Neural crest cell (in vitro differentiated cells): Measurements from ENCODE around the gene CCDC148. TPM values are rescaled to one million over a fixed set of nuclear protein-coding genes. Genes with fewer than 3 reads are reported as not detected.

Source experiments
- DNase-seq: peaks from one replicate; pipeline ENCODE4 v3.0.0; 2021; ENCODE audit warnings: low read depth, mixed read lengths, low spot score
- H3K27ac Mint-ChIP-seq: one replicate; pipeline ENCODE4 v1.8.0; 2021; ENCODE audit warnings: mild to moderate bottlenecking, mixed read lengths; ENCODE audit not compliant: unreplicated experiment
- H3K27me3 Mint-ChIP-seq: 2 replicates; pipeline ENCODE4 v1.8.0; 2021; ENCODE audit warnings: low read depth, mild to moderate bottlenecking, mixed read lengths
- H3K36me3 Mint-ChIP-seq: 2 replicates; pipeline ENCODE4 v1.8.0; 2021; ENCODE audit warnings: low read depth, mild to moderate bottlenecking, mixed read lengths
- H3K4me1 Mint-ChIP-seq: 2 replicates; pipeline ENCODE4 v1.8.0; 2021; ENCODE audit warnings: mixed read lengths
- H3K4me3 Mint-ChIP-seq: one replicate; pipeline ENCODE4 v1.8.0; 2021; ENCODE audit warnings: mild to moderate bottlenecking, mixed read lengths
- H3K9me3 Mint-ChIP-seq: 2 replicates; pipeline ENCODE4 v1.8.0; 2021; ENCODE audit warnings: mixed read lengths
- total RNA-seq: library from RNA; stranded (reverse); gene quantifications from 2 replicates; pipeline ENCODE4 v1.2.1, GENCODE V29; 2021
- TF ChIP-seq, protein P1 (sequence below): fragments of 200-600 bp; sonication (generic); conservative IDR thresholded peaks from 2 replicates; pipeline ENCODE4 v1.5.0; 2021; ENCODE audit warnings: antibody characterized with exemption, mild to moderate bottlenecking

The CCDC148 gene
- total RNA-seq, 1 donor from 2014 or later: 1.8 TPM

DNA sequence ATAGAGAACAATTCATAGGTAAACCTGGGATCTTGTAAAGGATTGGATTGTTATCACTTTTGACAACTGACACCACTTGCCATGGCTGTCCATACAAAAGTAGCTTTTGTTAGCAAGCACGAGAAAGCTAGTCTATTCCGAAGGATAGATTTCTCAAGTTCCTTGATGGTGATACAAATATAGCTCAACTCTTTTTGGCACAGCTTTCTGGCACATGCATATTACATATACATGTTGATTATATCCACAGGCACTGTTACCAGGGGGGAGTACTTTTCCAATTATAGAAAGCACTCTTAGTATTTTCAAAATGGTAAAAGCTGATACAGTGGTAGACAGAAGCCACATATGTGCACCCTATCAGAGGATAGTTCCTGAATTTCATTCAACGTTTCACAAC is 186.0 kb downstream of the CCDC148 start:
- Mint-ChIP-seq H3K27me3 (peaks cover 13% of the 10 kb centered on the region), H3K9me3 (no peaks in the 10 kb centered on the region), H3K4me1 (no peaks in the 10 kb centered on the region), H3K36me3 (no peaks in the 10 kb centered on the region), H3K4me3 (no peak overlapping the region), H3K27ac (no peak overlapping the region)
- TF ChIP-seq, protein P1, sequence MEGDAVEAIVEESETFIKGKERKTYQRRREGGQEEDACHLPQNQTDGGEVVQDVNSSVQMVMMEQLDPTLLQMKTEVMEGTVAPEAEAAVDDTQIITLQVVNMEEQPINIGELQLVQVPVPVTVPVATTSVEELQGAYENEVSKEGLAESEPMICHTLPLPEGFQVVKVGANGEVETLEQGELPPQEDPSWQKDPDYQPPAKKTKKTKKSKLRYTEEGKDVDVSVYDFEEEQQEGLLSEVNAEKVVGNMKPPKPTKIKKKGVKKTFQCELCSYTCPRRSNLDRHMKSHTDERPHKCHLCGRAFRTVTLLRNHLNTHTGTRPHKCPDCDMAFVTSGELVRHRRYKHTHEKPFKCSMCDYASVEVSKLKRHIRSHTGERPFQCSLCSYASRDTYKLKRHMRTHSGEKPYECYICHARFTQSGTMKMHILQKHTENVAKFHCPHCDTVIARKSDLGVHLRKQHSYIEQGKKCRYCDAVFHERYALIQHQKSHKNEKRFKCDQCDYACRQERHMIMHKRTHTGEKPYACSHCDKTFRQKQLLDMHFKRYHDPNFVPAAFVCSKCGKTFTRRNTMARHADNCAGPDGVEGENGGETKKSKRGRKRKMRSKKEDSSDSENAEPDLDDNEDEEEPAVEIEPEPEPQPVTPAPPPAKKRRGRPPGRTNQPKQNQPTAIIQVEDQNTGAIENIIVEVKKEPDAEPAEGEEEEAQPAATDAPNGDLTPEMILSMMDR: no peak
- no peak for DNase-seq

DNA sequence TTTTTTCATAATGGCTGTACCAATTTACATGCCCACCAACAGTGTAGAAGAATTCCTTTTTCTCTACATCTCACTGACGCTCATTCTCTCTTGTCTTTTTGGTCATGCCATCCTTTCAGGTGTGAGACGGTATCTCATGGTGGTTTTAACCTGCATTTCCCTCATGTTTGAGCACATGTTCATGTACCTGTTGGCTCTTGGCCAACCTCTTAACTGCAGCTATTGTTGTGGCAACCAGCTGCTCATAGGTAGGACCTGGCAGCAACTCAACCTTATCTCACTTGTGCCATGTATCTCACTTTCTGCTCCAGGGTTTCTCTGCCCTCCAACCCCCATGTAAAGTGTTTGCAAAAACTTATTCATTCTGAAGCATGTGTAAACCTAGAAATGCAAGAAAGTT is 187.4 kb downstream of the CCDC148 start:
- Mint-ChIP-seq H3K9me3 (no peaks in the 10 kb centered on the region), H3K4me3 (no peak overlapping the region), H3K4me1 (no peaks in the 10 kb centered on the region), H3K27ac (no peak overlapping the region), H3K27me3 (peaks cover 13% of the 10 kb centered on the region), H3K36me3 (no peaks in the 10 kb centered on the region)
- DNase-seq: no peak
- TF ChIP-seq, protein P1: no peak

DNA sequence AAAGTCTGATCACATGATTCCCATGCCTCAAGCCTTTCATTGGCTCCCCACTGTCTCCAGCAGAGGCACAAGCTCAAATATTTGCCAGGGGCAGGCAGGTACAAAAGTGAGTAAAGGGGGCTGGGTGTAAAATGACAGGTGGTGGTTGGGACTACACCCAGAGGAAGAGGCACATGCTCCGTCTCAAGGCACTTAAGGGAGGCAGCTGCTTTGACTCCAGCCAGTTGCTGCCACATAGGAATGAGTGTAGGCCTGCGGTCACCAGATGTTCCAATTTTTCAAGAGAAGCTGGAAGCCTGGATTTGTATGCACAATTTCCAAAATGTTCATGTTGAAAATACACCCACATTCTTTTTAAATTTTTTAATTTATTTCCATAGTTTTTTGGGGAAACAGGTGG is 190.4 kb downstream of the CCDC148 start:
- Mint-ChIP-seq H3K27ac (no peak overlapping the region), H3K36me3 (no peaks in the 10 kb centered on the region), H3K9me3 (peaks cover 9% of the 10 kb centered on the region), H3K4me3 (no peak overlapping the region), H3K27me3 (no peaks in the 10 kb centered on the region), H3K4me1 (no peaks in the 10 kb centered on the region)
- DNase-seq: no peak
- TF ChIP-seq, protein P1: no peak

DNA sequence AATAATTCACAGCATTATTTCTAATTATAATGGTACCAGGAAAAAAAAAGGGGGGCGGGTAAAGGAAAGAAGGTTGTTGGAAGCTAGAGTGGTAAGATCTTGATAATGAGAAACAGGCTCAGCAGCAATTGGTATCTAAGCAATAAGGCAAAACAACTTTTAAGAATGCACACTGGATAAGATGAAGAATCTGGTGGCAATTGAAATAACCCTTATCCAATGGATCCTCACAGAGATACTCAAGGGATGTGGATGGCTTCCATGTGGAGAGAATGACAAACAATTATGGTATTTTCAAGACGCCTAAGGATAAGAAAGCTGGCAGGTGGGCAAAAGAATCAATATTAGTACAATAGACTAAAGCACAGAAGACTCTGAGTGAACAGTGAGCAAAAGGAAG is 201.3 kb downstream of the CCDC148 start:
- peaks cover 14% of the 10 kb centered on the region for H3K4me1 Mint-ChIP-seq
- no peaks in the 10 kb centered on the region for H3K27me3 Mint-ChIP-seq
- no peaks in the 10 kb centered on the region for H3K36me3 Mint-ChIP-seq
- H3K4me3 Mint-ChIP-seq: no peak overlapping the region
- H3K27ac Mint-ChIP-seq: no peak overlapping the region
- DNase-seq: no peak
- TF ChIP-seq, protein P1: no peak
- H3K9me3 Mint-ChIP-seq: no peaks in the 10 kb centered on the region

DNA sequence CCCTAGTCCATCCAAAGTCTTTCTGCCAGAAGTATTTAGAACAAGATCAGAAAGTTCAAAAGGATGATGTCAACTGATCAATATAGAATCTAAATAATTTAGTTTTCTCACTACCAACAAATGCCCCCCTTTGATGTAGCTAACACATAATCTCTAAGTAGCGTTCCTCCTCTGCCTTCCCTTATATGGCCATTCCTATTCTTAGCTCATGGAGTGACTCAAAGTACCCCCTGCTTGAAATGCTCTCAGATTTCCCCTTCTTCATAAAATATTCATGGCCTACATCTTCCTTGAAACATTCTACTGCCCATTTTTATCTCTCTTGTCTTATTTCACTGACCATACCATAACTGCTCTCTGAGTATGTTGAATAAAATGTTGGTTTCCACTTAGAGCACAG is 203.4 kb downstream of the CCDC148 start:
- no peak for DNase-seq
- Mint-ChIP-seq H3K36me3 (no peaks in the 10 kb centered on the region), H3K27me3 (no peaks in the 10 kb centered on the region), H3K27ac (no peak overlapping the region), H3K4me3 (no peak overlapping the region), H3K4me1 (peaks cover 14% of the 10 kb centered on the region), H3K9me3 (no peaks in the 10 kb centered on the region)
- TF ChIP-seq, protein P1: no peak

DNA sequence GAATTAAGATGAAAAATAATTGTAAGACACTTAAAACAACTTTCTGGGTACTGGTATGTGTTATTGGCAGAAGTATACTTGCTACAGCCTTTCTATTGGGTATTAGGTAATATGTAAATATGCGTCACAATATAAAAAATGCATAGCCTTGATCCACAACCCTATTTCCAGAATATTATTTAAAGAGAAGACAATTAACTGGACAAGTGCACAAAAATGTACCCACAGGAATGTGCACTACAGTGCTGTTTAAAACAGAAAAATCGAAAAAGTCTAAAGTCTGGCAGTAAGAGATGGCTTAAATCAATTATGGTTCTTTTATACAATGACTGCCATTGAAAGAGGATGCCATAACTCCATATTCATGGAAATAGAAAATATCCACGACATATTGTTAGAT is 205.2 kb downstream of the CCDC148 start:
- Mint-ChIP-seq H3K27me3 (no peaks in the 10 kb centered on the region), H3K4me3 (no peak overlapping the region), H3K36me3 (no peaks in the 10 kb centered on the region), H3K4me1 (peaks cover 14% of the 10 kb centered on the region), H3K27ac (no peak overlapping the region), H3K9me3 (no peaks in the 10 kb centered on the region)
- DNase-seq: no peak
- TF ChIP-seq, protein P1: no peak
